Sigmoid colon (tissue), 4 donors: ENCODE data around the gene RNASEH2A.

ENCODE experiments used
- CTCF ChIP-seq, 4 experiments: fragments of 450-650 bp in 3 of 4; fragments of 200-600 bp in 1 of 4; IDR thresholded peaks; one replicate each; pipeline ENCODE4 v1.5.1; 2016 to 2019; ENCODE audit warnings: antibody characterized with exemption in 4 of 4, mild to moderate bottlenecking in 3 of 4, moderate library complexity in 2 of 4
- EP300 ChIP-seq, 4 donors: sonication (generic); formaldehyde crosslinking; IDR thresholded peaks; one replicate each; pipeline ENCODE4 v1.6.1; 2017; ENCODE audit warnings: antibody characterized with exemption in 4 of 4
- POLR2A ChIP-seq, 2 donors: fragments of 450-650 bp; IDR thresholded peaks; one replicate each; pipeline ENCODE4 v1.6.1; 2016; ENCODE audit warnings: antibody characterized with exemption in 2 of 2, mild to moderate bottlenecking in 2 of 2, moderate library complexity in 2 of 2
- POLR2AphosphoS5 ChIP-seq, 4 donors: sonication (generic); formaldehyde crosslinking; IDR thresholded peaks; one replicate each; pipeline ENCODE4 v1.6.1; 2017; ENCODE audit warnings: antibody characterized with exemption in 4 of 4

- TF ChIP-seq CTCF (IDR thresholded peaks at IDR 0.05), result no peak
- no peak for TF ChIP-seq POLR2AphosphoS5 (IDR thresholded peaks at IDR 0.05)
- TF ChIP-seq EP300 (IDR thresholded peaks at IDR 0.05), result no peak
- TF ChIP-seq POLR2A (IDR thresholded peaks at IDR 0.05), result no peak
Observed at GRCh38 chr19:12784871-12785430, 21.4 kb upstream of the RNASEH2A start.
